GM18520 (cell line): ENCODE data around the gene TUBB1.

ENCODE experiments used
- ATAC-seq: cut with Tn5 transposase; IDR thresholded peaks from one replicate; pipeline ENCODE4 v1.9.1; 2021; ENCODE audit not compliant: unreplicated experiment

TUBB1 gene

GRCh38 chr20:59042151-59042795 lies 23.0 kb downstream of the TUBB1 start, which contains the start of gene PRELID3B:
TSS of gene PRELID3B (minus strand) at chr20:59042786. CDS start at chr20:59042730, 56 bp downstream.
- peak; percentile 13 for ATAC-seq

GRCh38 chr20:59042796-59043631 lies 23.8 kb downstream of the TUBB1 start:
- peak; percentile 88 for ATAC-seq

GRCh38 chr20:59043698-59044097 lies 24.5 kb downstream of the TUBB1 start:
- no peak for ATAC-seq

GRCh38 chr20:59044295-59044694 lies 25.1 kb downstream of the TUBB1 start:
- ATAC-seq: no peak

GRCh38 chr20:59044796-59045195 lies 25.6 kb downstream of the TUBB1 start:
- ATAC-seq: no peak

GRCh38 chr20:59046862-59047261 lies 27.6 kb downstream of the TUBB1 start:
- ATAC-seq: no peak

GRCh38 chr20:59047938-59048680 lies 28.9 kb downstream of the TUBB1 start:
- no peak for ATAC-seq

GRCh38 chr20:59048681-59049030 lies 29.4 kb downstream of the TUBB1 start:
- ATAC-seq: no peak

- no peak for ATAC-seq
Observed at GRCh38 chr20:59050437-59050836, 31.2 kb downstream of the TUBB1 start.

- ATAC-seq: no peak
Observed at GRCh38 chr20:59051666-59052185, 32.5 kb downstream of the TUBB1 start.

GRCh38 chr20:59055302-59055701 lies 36.1 kb downstream of the TUBB1 start:
- no peak for ATAC-seq

- ATAC-seq: no peak
Observed at GRCh38 chr20:59062081-59062480, 42.9 kb downstream of the TUBB1 start.

- ATAC-seq: no peak
Observed at GRCh38 chr20:59063358-59064213, 44.4 kb downstream of the TUBB1 start.

- ATAC-seq: no peak
Observed at GRCh38 chr20:59064214-59064722, 45.0 kb downstream of the TUBB1 start.

- no peak for ATAC-seq
Observed at GRCh38 chr20:59068534-59068933, 49.3 kb downstream of the TUBB1 start.

- ATAC-seq: no peak
Observed at GRCh38 chr20:59069026-59069425, 49.8 kb downstream of the TUBB1 start.

- ATAC-seq: no peak
Observed at GRCh38 chr20:59071216-59071615, 52.0 kb downstream of the TUBB1 start.

GRCh38 chr20:59073582-59073981 lies 54.4 kb downstream of the TUBB1 start:
- no peak for ATAC-seq

GRCh38 chr20:59074456-59074855 lies 55.2 kb downstream of the TUBB1 start:
- no peak for ATAC-seq

GRCh38 chr20:59075934-59076508 lies 56.8 kb downstream of the TUBB1 start:
- ATAC-seq: no peak
